ENCODE measurements around the gene DTNBP1. TPM values are rescaled to one million over a fixed set of nuclear protein-coding genes. Genes with fewer than 3 reads are reported as not detected.

The DTNBP1 gene, protein sequence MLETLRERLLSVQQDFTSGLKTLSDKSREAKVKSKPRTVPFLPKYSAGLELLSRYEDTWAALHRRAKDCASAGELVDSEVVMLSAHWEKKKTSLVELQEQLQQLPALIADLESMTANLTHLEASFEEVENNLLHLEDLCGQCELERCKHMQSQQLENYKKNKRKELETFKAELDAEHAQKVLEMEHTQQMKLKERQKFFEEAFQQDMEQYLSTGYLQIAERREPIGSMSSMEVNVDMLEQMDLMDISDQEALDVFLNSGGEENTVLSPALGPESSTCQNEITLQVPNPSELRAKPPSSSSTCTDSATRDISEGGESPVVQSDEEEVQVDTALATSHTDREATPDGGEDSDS
- 10.0 and 10.2 TPM in 2 replicates for total RNA-seq

DNA sequence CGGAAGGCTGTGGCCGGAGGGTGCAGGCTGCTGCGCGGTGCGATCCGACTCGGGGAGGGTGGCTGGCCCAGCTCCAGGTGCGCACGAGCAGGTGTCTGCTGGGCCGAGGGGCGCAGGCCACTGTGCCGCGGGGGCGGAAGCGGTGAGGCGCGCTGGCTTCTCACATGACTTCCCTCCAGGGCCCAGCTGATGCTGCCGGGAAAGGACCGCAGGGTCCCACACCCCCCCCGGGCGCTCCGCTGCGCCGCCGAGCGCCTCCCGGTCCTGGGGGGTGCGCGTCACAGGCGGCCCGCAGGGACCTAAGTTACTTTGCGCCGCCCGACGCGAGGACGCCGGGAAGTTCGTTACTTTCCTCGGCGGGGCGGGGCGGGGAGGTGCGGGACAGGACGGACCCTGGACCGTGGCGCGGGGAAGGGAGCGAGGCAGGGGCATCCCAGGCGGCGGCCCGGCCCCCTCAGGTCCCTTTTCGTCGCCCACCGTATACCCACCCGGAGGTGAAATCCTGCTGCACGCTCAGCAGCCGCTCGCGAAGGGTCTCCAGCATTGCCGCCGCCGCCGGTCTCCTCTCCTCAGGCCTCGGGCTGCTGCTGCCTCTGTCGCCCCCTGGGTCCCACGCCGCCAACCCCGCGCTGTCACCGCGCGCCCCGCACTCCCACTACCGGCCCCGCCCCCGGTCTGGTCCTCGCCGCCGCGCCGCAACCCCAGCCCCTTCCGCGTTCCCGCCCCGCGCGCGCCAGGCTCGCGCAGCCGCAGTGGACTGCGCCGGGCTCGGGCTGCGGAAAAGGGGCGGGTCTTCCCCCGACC is at the start of gene DTNBP1:
Gene DTNBP1 (minus strand): TSS at position 703 of the 804 bp plus-strand sequence. CDS start 159 bp downstream, at position 544.

Measured in cardiac ventricle fibroblast (primary cell).